NCI-H748 treated with DMSO at 0.1 percent for 48 hours (cell line): ENCODE measurements around the gene RNF144A.
A peak's percentile ranks its signal among the peaks of the same experiment; 100 is the strongest.

ENCODE experiments used
- DNase-seq: peaks from one replicate; lab custom pipeline; 2025; lab: John Stamatoyannopoulos, UW

RNF144A gene

GRCh38 chr2:7007846-7008741, 90.9 kb downstream of the RNF144A start:
- DNase-seq = no peak

- no peak for DNase-seq
Measured at GRCh38 chr2:7009207-7009911, 92.1 kb downstream of the RNF144A start.

GRCh38 chr2:7010391-7011054, 93.3 kb downstream of the RNF144A start:
- no peak for DNase-seq

- peak; percentile 57 for DNase-seq
Measured at GRCh38 chr2:7011356-7012083, 94.3 kb downstream of the RNF144A start.

- DNase-seq = peak; percentile 97
Measured at GRCh38 chr2:7012141-7012764, 95.0 kb downstream of the RNF144A start.

GRCh38 chr2:7013471-7014160, 96.4 kb downstream of the RNF144A start:
- DNase-seq = no peak

- DNase-seq = peak; percentile 67
Measured at GRCh38 chr2:7014174-7014640, 97.0 kb downstream of the RNF144A start.

- DNase-seq = no peak
Measured at GRCh38 chr2:7015007-7015950, 98.1 kb downstream of the RNF144A start.

GRCh38 chr2:7016148-7016547, 98.9 kb downstream of the RNF144A start:
- no peak for DNase-seq

- no peak for DNase-seq
Measured at GRCh38 chr2:7016601-7017211, 99.5 kb downstream of the RNF144A start.

- DNase-seq = no peak
Measured at GRCh38 chr2:7017671-7018281, 100.6 kb downstream of the RNF144A start.

GRCh38 chr2:7018282-7018701, 101.1 kb downstream of the RNF144A start:
- DNase-seq = no peak

- no peak for DNase-seq
Measured at GRCh38 chr2:7018767-7019166, 101.6 kb downstream of the RNF144A start.

GRCh38 chr2:7019191-7019590, 102.0 kb downstream of the RNF144A start:
- DNase-seq = no peak

GRCh38 chr2:7020059-7020458, 102.8 kb downstream of the RNF144A start:
- DNase-seq = no peak

- no peak for DNase-seq
Measured at GRCh38 chr2:7020468-7020867, 103.3 kb downstream of the RNF144A start.

- DNase-seq = no peak
Measured at GRCh38 chr2:7020939-7021470, 103.8 kb downstream of the RNF144A start.
